Measurements from ENCODE around the gene RBL1.
"Not testable (repeated sequence)": the region's sequence is repeated elsewhere in the genome, so short reads cannot be mapped to it uniquely, and the experiment has no call there.

RBL1 gene

DNA sequence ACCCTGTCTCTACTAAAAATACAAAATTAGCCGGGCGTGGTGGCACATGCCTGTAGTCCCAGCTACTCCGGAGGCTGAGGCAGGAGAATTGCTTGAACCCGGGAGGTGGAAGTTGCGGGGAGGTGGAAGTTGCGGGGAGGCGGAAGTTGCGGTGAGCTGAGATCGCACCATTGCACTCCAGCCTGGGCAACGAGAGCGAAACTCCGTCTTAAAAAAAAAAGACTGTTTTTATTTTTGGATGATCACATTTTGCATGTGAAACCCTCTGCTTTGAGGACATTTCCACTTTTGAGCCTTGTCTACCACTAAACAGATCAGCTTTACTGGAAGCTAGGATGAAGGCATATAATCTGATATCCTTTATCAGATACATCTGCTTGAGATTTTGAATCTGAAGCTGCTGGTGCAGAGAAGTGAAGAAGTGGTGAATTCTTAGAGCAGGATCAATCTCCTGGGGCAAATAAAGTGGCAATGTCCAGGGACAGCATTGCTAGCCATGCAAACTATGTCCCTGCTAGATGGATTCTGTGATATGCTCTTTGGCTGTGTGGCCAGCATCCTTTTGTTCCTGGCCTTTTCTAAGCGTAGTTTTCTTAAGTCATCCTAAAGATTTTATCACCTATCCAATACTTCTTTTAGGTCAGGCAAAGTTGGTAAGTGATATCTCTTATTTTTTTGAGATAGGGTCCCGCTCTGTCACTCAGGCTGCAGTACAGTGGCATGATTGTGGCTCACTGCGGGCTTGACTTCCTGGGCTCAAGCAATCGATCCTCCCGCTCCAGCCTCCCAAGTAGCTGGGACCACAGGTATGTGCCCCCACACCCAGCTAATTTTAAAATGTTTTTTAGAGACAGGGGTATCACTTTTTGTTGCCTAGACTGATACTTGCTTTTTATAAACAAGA is 23.3 kb downstream of the RBL1 start:
- no peaks in the 10 kb centered on the region for H3K27me3 ChIP-seq (replicated peaks; ENCODE audit: control insufficient read depth, insufficient read depth, low read length)
- no peak overlapping the region for H3K4me3 ChIP-seq (ENCODE audit: low read length)
- no peak overlapping the region for H3K9ac ChIP-seq (ENCODE audit: low read length)
- H3K36me3 ChIP-seq (ENCODE audit: control insufficient read depth, insufficient read depth, low read length, severe bottlenecking) = peaks cover 3% of the 10 kb centered on the region
- no peaks in the 10 kb centered on the region for H3K4me1 ChIP-seq (ENCODE audit: control insufficient read depth, insufficient read depth, low read length)
- no peaks in the 10 kb centered on the region for H3K9me3 ChIP-seq (ENCODE audit: control insufficient read depth, low read length)
- DNase-seq (ENCODE audit: low read depth) = no peak

- H3K27me3 ChIP-seq (replicated peaks; ENCODE audit: control insufficient read depth, insufficient read depth, low read length) = no peaks in the 10 kb centered on the region
- H3K9ac ChIP-seq (ENCODE audit: low read length) = no peak overlapping the region
- DNase-seq (ENCODE audit: low read depth) = peak; percentile 56
Observed at GRCh38 chr20:37071481-37071911, 24.3 kb downstream of the RBL1 start.

GRCh38 chr20:37069563-37069962 is 26.2 kb downstream of the RBL1 start:
- H3K36me3 ChIP-seq (ENCODE audit: control insufficient read depth, insufficient read depth, low read length, severe bottlenecking); DNase-seq (ENCODE audit: low read depth); H3K4me1 ChIP-seq (ENCODE audit: control insufficient read depth, insufficient read depth, low read length); H3K9me3 ChIP-seq (ENCODE audit: control insufficient read depth, low read length); H3K4me3 ChIP-seq (ENCODE audit: low read length); H3K9ac ChIP-seq (ENCODE audit: low read length); H3K27me3 ChIP-seq (replicated peaks; ENCODE audit: control insufficient read depth, insufficient read depth, low read length): not testable (repeated sequence)

More at GRCh38 chr20:37071481-37071911, 24.3 kb downstream of the RBL1 start:
- H3K4me3 ChIP-seq (ENCODE audit: low read length) = no peak overlapping the region
- peaks cover 5% of the 10 kb centered on the region for H3K36me3 ChIP-seq (ENCODE audit: control insufficient read depth, insufficient read depth, low read length, severe bottlenecking)
- no peaks in the 10 kb centered on the region for H3K9me3 ChIP-seq (ENCODE audit: control insufficient read depth, low read length)
- H3K4me1 ChIP-seq (ENCODE audit: control insufficient read depth, insufficient read depth, low read length) = no peaks in the 10 kb centered on the region

- no peaks in the 10 kb centered on the region for H3K27me3 ChIP-seq (replicated peaks; ENCODE audit: control insufficient read depth, insufficient read depth, low read length)
- no peak overlapping the region for H3K4me3 ChIP-seq (ENCODE audit: low read length)
- H3K9ac ChIP-seq (ENCODE audit: low read length) = no peak overlapping the region
- no peaks in the 10 kb centered on the region for H3K9me3 ChIP-seq (ENCODE audit: control insufficient read depth, low read length)
- peaks cover 8% of the 10 kb centered on the region for H3K36me3 ChIP-seq (ENCODE audit: control insufficient read depth, insufficient read depth, low read length, severe bottlenecking)
- no peaks in the 10 kb centered on the region for H3K4me1 ChIP-seq (ENCODE audit: control insufficient read depth, insufficient read depth, low read length)
- no peak for DNase-seq (ENCODE audit: low read depth)
Observed at GRCh38 chr20:37066168-37066567, 29.6 kb downstream of the RBL1 start.

DNA sequence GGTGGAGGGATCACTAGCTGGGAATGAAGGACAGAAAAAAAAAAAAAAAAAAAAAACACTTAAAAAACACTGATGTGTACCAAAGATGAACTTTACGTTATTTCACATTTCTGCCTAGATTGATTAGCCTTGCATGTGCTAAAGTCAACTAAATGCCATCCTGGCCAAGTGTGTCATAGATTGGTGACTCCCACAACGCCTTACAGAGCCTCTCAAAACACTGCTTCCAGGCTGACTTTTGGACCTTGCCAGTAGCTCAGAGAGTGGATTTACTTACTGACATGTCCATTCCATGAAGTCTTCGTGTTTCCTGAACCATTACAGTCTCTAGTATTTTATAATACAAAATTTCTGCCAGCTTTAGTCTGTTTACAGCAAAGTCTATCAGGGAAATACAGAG is 40.5 kb downstream of the RBL1 start:
- Histone ChIP-seq H3K36me3 (ENCODE audit: control insufficient read depth, insufficient read depth, low read length, severe bottlenecking) (peaks cover 7% of the 10 kb centered on the region), H3K9me3 (ENCODE audit: control insufficient read depth, low read length) (no peaks in the 10 kb centered on the region), H3K4me1 (ENCODE audit: control insufficient read depth, insufficient read depth, low read length) (no peaks in the 10 kb centered on the region), H3K27me3 (replicated peaks; ENCODE audit: control insufficient read depth, insufficient read depth, low read length) (no peaks in the 10 kb centered on the region), H3K4me3 (ENCODE audit: low read length) (no peak overlapping the region), H3K9ac (ENCODE audit: low read length) (no peak overlapping the region)
- no peak for DNase-seq (ENCODE audit: low read depth)

GRCh38 chr20:37053230-37053950 is 42.4 kb downstream of the RBL1 start:
- H3K4me1 ChIP-seq (ENCODE audit: control insufficient read depth, insufficient read depth, low read length) = no peaks in the 10 kb centered on the region
- DNase-seq (ENCODE audit: low read depth) = peak; percentile 61
- no peak overlapping the region for H3K9ac ChIP-seq (ENCODE audit: low read length)
- no peak overlapping the region for H3K4me3 ChIP-seq (ENCODE audit: low read length)
- H3K36me3 ChIP-seq (ENCODE audit: control insufficient read depth, insufficient read depth, low read length, severe bottlenecking) = peaks cover 7% of the 10 kb centered on the region
- no peaks in the 10 kb centered on the region for H3K9me3 ChIP-seq (ENCODE audit: control insufficient read depth, low read length)
- no peaks in the 10 kb centered on the region for H3K27me3 ChIP-seq (replicated peaks; ENCODE audit: control insufficient read depth, insufficient read depth, low read length)

- H3K9ac ChIP-seq (ENCODE audit: low read length) = no peak overlapping the region
- H3K4me1 ChIP-seq (ENCODE audit: control insufficient read depth, insufficient read depth, low read length) = no peaks in the 10 kb centered on the region
- H3K9me3 ChIP-seq (ENCODE audit: control insufficient read depth, low read length) = no peaks in the 10 kb centered on the region
- no peak overlapping the region for H3K4me3 ChIP-seq (ENCODE audit: low read length)
- DNase-seq (ENCODE audit: low read depth) = no peak
- H3K27me3 ChIP-seq (replicated peaks; ENCODE audit: control insufficient read depth, insufficient read depth, low read length) = no peaks in the 10 kb centered on the region
- peaks cover 3% of the 10 kb centered on the region for H3K36me3 ChIP-seq (ENCODE audit: control insufficient read depth, insufficient read depth, low read length, severe bottlenecking)
Observed at GRCh38 chr20:37042986-37043972, 52.5 kb downstream of the RBL1 start.

DNA sequence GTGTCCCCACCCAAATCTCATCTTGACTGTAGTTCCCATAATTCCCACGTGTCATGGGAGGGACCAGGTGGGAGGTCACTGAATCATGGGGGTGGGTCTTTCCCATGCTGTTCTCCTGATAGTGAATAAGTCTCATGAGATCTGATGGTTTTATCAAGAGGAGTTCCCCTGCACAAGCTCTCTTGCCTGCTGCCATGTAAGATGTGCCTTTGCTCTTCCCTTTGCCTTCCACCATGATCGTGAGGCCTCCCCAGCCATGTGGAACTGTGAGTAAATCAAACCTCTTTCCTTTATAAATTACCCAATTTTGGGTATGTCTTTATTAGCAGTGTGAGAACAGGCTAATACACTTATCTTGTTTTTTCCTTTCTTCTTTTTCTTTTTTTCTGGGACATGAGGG is 56.4 kb downstream of the RBL1 start:
- H3K27me3 ChIP-seq (replicated peaks; ENCODE audit: control insufficient read depth, insufficient read depth, low read length); H3K9ac ChIP-seq (ENCODE audit: low read length); H3K4me1 ChIP-seq (ENCODE audit: control insufficient read depth, insufficient read depth, low read length); H3K4me3 ChIP-seq (ENCODE audit: low read length); DNase-seq (ENCODE audit: low read depth); H3K36me3 ChIP-seq (ENCODE audit: control insufficient read depth, insufficient read depth, low read length, severe bottlenecking); H3K9me3 ChIP-seq (ENCODE audit: control insufficient read depth, low read length): not testable (repeated sequence)

- Histone ChIP-seq H3K9me3 (ENCODE audit: control insufficient read depth, low read length) (no peaks in the 10 kb centered on the region), H3K4me3 (ENCODE audit: low read length) (no peak overlapping the region), H3K36me3 (ENCODE audit: control insufficient read depth, insufficient read depth, low read length, severe bottlenecking) (no peaks in the 10 kb centered on the region), H3K9ac (ENCODE audit: low read length) (no peak overlapping the region), H3K27me3 (replicated peaks; ENCODE audit: control insufficient read depth, insufficient read depth, low read length) (no peaks in the 10 kb centered on the region), H3K4me1 (ENCODE audit: control insufficient read depth, insufficient read depth, low read length) (no peaks in the 10 kb centered on the region)
- DNase-seq (ENCODE audit: low read depth) = no peak
Observed at GRCh38 chr20:37032077-37032476, 63.7 kb downstream of the RBL1 start.

DNA sequence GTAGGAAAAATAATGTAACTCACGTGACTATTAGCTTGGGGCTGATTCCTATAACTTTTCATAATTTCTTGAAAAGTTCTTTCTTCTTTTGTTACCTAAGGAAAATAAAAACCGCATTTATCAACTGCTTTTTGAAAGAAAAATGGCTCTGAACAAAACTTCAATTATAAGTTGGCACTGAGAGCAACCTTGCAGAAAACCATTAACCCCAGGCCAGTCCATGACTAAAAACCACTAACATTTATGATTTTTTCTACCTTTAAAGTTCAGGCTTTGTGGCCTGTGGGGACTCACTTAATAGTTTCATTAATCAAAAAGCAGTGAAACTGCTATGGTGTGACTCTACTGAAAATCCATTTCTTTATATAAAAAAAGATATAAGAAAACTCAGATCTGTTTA is 75.2 kb downstream of the RBL1 start:
- Histone ChIP-seq H3K9me3 (ENCODE audit: control insufficient read depth, low read length) (no peaks in the 10 kb centered on the region), H3K9ac (ENCODE audit: low read length) (no peak overlapping the region), H3K4me3 (ENCODE audit: low read length) (no peak overlapping the region), H3K4me1 (ENCODE audit: control insufficient read depth, insufficient read depth, low read length) (no peaks in the 10 kb centered on the region), H3K27me3 (replicated peaks; ENCODE audit: control insufficient read depth, insufficient read depth, low read length) (no peaks in the 10 kb centered on the region), H3K36me3 (ENCODE audit: control insufficient read depth, insufficient read depth, low read length, severe bottlenecking) (peaks cover 5% of the 10 kb centered on the region)
- DNase-seq (ENCODE audit: low read depth) = no peak

DNA sequence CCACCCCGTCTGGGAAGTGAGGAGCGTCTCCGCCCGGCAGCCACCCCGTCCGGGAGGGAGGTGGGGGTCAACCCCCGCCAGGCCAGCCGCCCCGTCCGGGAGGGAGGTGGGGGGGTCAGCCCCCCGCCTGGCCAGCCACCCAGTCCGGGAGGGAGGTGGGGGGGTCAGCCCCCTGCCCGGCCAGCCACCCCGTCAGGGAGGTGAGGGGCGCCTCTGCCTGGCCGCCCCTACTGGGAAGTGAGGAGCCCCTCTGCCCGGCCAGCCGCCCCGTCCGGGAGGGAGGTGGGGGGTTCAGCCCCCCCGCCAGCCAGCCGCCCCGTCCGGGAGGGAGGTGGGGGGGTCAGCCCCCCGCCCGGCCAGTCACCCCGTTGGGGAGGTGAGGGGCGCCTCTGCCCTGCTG is 83.2 kb downstream of the RBL1 start:
- H3K9me3 ChIP-seq (ENCODE audit: control insufficient read depth, low read length); H3K9ac ChIP-seq (ENCODE audit: low read length): not testable (repeated sequence)

More for the DNA sequence above, 83.2 kb downstream of the RBL1 start:
- not testable (repeated sequence) for DNase-seq (ENCODE audit: low read depth); H3K27me3 ChIP-seq (replicated peaks; ENCODE audit: control insufficient read depth, insufficient read depth, low read length); H3K36me3 ChIP-seq (ENCODE audit: control insufficient read depth, insufficient read depth, low read length, severe bottlenecking); H3K4me3 ChIP-seq (ENCODE audit: low read length)
- H3K4me1 ChIP-seq (ENCODE audit: control insufficient read depth, insufficient read depth, low read length) = peaks cover 15% of the 10 kb centered on the region
